Measurements from ENCODE around the gene DMXL2. TPM values are rescaled to one million over a fixed set of nuclear protein-coding genes. Genes with fewer than 3 reads are reported as not detected.
"Not testable (repeated sequence)": the region's sequence is repeated elsewhere in the genome, so short reads cannot be mapped to it uniquely, and the experiment has no call there.

The DMXL2 gene
- total and polyA plus RNA-seq, 10 donors = 11.1 to 140 (median 66.4) TPM

DNA sequence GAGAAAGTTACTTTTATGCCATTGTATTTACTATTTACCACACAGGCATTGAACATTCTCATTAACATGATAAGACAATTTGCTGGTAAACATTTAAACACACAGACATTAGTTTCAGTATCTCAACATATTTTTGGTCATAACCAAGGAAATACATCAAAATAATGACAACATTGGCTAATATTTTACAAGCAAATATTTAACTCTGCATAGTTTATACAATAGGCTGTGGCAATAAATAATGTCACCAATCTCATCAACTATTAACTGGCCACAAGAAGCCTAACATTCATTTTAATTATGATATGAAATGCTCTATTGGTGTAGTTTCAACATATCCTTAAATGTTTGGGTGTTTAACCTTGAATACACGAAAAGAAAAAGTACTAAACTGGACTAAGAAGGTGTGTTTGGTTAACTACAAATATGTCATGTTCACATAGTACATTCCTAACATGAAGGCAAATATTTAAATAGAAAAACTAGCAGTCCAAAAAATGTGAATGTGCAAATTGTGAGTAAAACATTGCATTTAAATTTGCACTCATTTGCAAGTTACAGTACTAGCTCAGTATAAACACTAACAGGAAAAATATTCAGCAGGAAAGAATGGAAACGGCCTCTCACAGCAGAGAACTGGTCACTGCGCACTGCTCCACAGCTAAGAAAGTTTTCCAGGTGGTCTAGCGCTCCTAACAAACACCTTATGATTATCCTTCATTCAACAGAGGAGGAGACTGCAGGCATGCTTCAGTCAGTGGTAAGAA lies 174.5 kb downstream of the DMXL2 start:
- Histone ChIP-seq H3K27ac (no peak overlapping the region), H3K9me3 (no peaks in the 10 kb centered on the region), H3K36me3 (peaks cover 0 to 79% (median 22%) of the 10 kb centered on the region in 6 donors), H3K4me3 (no peak overlapping the region), H3K4me1 (no peaks in the 10 kb centered on the region), H3K27me3 (replicated peaks in 1 of 7) (no peaks in the 10 kb centered on the region)
- TF ChIP-seq, protein P1, sequence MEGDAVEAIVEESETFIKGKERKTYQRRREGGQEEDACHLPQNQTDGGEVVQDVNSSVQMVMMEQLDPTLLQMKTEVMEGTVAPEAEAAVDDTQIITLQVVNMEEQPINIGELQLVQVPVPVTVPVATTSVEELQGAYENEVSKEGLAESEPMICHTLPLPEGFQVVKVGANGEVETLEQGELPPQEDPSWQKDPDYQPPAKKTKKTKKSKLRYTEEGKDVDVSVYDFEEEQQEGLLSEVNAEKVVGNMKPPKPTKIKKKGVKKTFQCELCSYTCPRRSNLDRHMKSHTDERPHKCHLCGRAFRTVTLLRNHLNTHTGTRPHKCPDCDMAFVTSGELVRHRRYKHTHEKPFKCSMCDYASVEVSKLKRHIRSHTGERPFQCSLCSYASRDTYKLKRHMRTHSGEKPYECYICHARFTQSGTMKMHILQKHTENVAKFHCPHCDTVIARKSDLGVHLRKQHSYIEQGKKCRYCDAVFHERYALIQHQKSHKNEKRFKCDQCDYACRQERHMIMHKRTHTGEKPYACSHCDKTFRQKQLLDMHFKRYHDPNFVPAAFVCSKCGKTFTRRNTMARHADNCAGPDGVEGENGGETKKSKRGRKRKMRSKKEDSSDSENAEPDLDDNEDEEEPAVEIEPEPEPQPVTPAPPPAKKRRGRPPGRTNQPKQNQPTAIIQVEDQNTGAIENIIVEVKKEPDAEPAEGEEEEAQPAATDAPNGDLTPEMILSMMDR (IDR thresholded peaks at IDR 0.05 in 8 of 11, conservative IDR thresholded peaks at IDR 0.05 in 3 of 11) = no peak
- TF ChIP-seq POLR2A (IDR thresholded peaks at IDR 0.05) (no peak), POLR2AphosphoS5 (IDR thresholded peaks at IDR 0.05) (no peak)
- no peak for DNase-seq
- intact Hi-C loops (cut with DNase I; ENCODE audit: low total_unique reads) = no loop called here
- WGBS, 5 donors = 88 to 98% (median 90%) methylated on average over 4 of the region's 4 CpGs

GRCh38 chr15:51446029-51446744 lies 176.4 kb downstream of the DMXL2 start:
- H3K27ac ChIP-seq; H3K27me3 ChIP-seq (replicated peaks in 1 of 7); intact Hi-C loops (cut with DNase I; ENCODE audit: low total_unique reads); H3K9me3 ChIP-seq; DNase-seq; H3K4me3 ChIP-seq; H3K4me1 ChIP-seq: not testable (repeated sequence)
- 87 to 97% (median 95%) methylated on average over 5 of the region's 5 CpGs for WGBS, 5 donors
- peaks cover 0 to 60% (median 22%) of the 10 kb centered on the region in 6 donors for H3K36me3 ChIP-seq

DNA sequence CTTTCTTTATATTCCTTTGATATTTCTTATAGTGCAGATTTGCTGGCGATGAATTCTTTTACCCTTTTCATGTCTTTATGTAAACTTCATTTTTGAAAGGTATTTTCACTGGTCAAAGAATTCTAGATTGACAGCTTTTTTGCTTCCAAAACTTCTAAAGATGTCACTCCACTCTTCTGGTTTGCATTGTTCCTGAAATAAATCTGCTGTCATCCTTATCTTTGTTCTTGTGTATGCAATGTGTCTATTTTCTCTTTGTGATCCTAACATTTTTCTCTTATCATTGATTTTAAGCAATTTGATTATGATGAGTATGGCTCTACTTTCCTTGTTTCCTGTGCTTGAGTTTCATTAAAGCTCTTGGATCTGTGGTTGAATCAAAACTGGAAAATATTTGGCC lies 177.8 kb downstream of the DMXL2 start:
- no peaks in the 10 kb centered on the region for H3K27me3 ChIP-seq (replicated peaks in 1 of 7)
- intact Hi-C loops (cut with DNase I; ENCODE audit: low total_unique reads) = no loop called here
- peaks cover 0 to 46% (median 18%) of the 10 kb centered on the region in 6 donors for H3K36me3 ChIP-seq
- TF ChIP-seq POLR2AphosphoS5 (IDR thresholded peaks at IDR 0.05) (no peak), POLR2A (IDR thresholded peaks at IDR 0.05) (no peak)
- TF ChIP-seq, protein P1 (IDR thresholded peaks at IDR 0.05 in 8 of 11, conservative IDR thresholded peaks at IDR 0.05 in 3 of 11) = no peak
- H3K4me1 ChIP-seq = no peaks in the 10 kb centered on the region
- H3K9me3 ChIP-seq = no peaks in the 10 kb centered on the region
- WGBS, 5 donors = 92 to 100% (median 95%) methylated on average over 1 of the region's 1 CpG
- H3K4me3 ChIP-seq = no peak overlapping the region
- no peak for DNase-seq
- H3K27ac ChIP-seq = no peak overlapping the region

DNA sequence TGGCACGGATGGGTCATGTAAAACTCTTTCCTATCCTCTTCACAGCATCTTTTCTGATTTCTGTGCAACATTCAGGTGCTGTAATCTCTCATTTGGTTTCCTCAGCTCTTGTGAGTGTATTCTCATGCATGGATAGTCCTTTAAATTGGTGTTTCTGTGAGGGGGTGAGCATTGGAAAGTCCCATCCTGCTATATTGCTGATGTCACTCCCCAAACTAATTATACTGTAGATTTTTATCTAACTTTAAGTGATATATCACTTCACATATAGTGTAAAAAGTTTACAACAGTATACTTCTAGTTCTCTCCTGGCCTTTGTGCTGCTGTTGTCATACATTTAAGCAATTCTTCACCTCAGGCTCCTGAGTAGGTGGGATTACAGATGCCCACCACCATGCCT lies 178.5 kb downstream of the DMXL2 start:
- Histone ChIP-seq H3K36me3 (peaks cover 0 to 39% (median 12%) of the 10 kb centered on the region in 6 donors), H3K9me3 (no peaks in the 10 kb centered on the region), H3K4me1 (no peaks in the 10 kb centered on the region), H3K27ac (no peak overlapping the region), H3K27me3 (replicated peaks in 1 of 7) (no peaks in the 10 kb centered on the region), H3K4me3 (no peak overlapping the region)
- 93 to 100% (median 100%) methylated on average over 1 of the region's 1 CpG for WGBS, 5 donors
- no peak for DNase-seq
- intact Hi-C loops (cut with DNase I; ENCODE audit: low total_unique reads) = no loop called here
- TF ChIP-seq POLR2A (IDR thresholded peaks at IDR 0.05) (no peak), POLR2AphosphoS5 (IDR thresholded peaks at IDR 0.05) (no peak)
- TF ChIP-seq, protein P1 (IDR thresholded peaks at IDR 0.05 in 8 of 11, conservative IDR thresholded peaks at IDR 0.05 in 3 of 11) = no peak

Data from spleen (tissue), 11 donors.